Caco-2 (cell line): ENCODE measurements around the gene GSS. TPM values are rescaled to one million over a fixed set of nuclear protein-coding genes. Genes with fewer than 3 reads are reported as not detected.

Source experiments
- BruUV-seq: library from RNA; stranded (reverse); fragments of 400-500 nt; replicated peaks from 2 replicates; lab custom pipeline; 2021; lab: Mats Ljungman, UMichigan
- CTCF ChIA-PET: fragments of 300-600 bp; sonication (Branson Sonifier 250); formaldehyde crosslinking; loops from one replicate; lab custom pipeline; 2022; ENCODE audit warnings: antibody characterized with exemption; lab: Charles Lee
- POLR2A ChIA-PET: fragments of 300-600 bp; sonication (Branson Sonifier 250); formaldehyde crosslinking; loops from one replicate; lab custom pipeline; 2022; ENCODE audit warnings: antibody characterized with exemption; lab: Charles Lee
- DNase-seq, 2 experiments: peaks; one replicate each; pipeline versions ENCODE4 v3.0.0 to v3.0.0-alpha.2; 2020 to 2022
- H3K27me3 ChIP-seq: replicated peaks from 2 replicates; pipeline ENCODE4 v1.6.0; 2011; ENCODE audit warnings: low read length; ENCODE audit not compliant: control insufficient read depth, insufficient read depth
- H3K36me3 ChIP-seq: 2 replicates; pipeline ENCODE4 v1.5.1; 2011; ENCODE audit warnings: low read length; ENCODE audit not compliant: control insufficient read depth, insufficient read depth
- H3K4me1 ChIP-seq: fragments of 250-450 bp; sonication (Bioruptor Pico); 2 replicates; pipeline ENCODE4 v1.5.1; 2020; ENCODE audit warnings: mild to moderate bottlenecking
- H3K4me3 ChIP-seq: 2 replicates; pipeline ENCODE4 v1.5.1; 2011; ENCODE audit warnings: low read depth, mild to moderate bottlenecking, control low read depth, low read length
- H3K9me3 ChIP-seq: fragments of 250-450 bp; sonication (Bioruptor Pico); 2 replicates; pipeline ENCODE4 v1.5.1; 2020; ENCODE audit warnings: mild to moderate bottlenecking, moderate library complexity
- H3K27ac Mint-ChIP-seq: one replicate; pipeline ENCODE4 v1.8.0; 2022; ENCODE audit warnings: mixed read lengths; ENCODE audit not compliant: unreplicated experiment
- H3K27me3 Mint-ChIP-seq: one replicate; pipeline ENCODE4 v1.8.0; 2022; ENCODE audit warnings: mixed read lengths; ENCODE audit not compliant: insufficient read depth, unreplicated experiment
- H3K36me3 Mint-ChIP-seq: one replicate; pipeline ENCODE4 v1.8.0; 2022; ENCODE audit warnings: mild to moderate bottlenecking, mixed read lengths; ENCODE audit not compliant: insufficient read depth, unreplicated experiment
- H3K4me1 Mint-ChIP-seq: one replicate; pipeline ENCODE4 v1.8.0; 2022; ENCODE audit warnings: low read depth, mixed read lengths; ENCODE audit not compliant: unreplicated experiment
- H3K4me3 Mint-ChIP-seq: one replicate; pipeline ENCODE4 v1.8.0; 2022; ENCODE audit warnings: mild to moderate bottlenecking, moderate library complexity, mixed read lengths; ENCODE audit not compliant: unreplicated experiment
- H3K9me3 Mint-ChIP-seq: one replicate; pipeline ENCODE4 v1.8.0; 2022; ENCODE audit warnings: mixed read lengths; ENCODE audit not compliant: unreplicated experiment
- CTCF ChIP-seq, 2 experiments: fragments of 200-600 bp in 1 of 2; IDR thresholded peaks; 1 replicate in 1 of 2; 2 replicates in 1 of 2; pipeline versions ENCODE4 v1.5.1 to v1.8.0; 2011 to 2022; ENCODE audit warnings: antibody characterized with exemption in 1 of 2, control low read depth in 1 of 2, inconsistent platforms in 1 of 2, low read depth in 1 of 2, low read length in 1 of 2, mild to moderate bottlenecking in 1 of 2, moderate library complexity in 1 of 2; ENCODE audit not compliant: insufficient read depth in 1 of 2, severe bottlenecking in 1 of 2, unreplicated experiment in 1 of 2
- intact Hi-C: fragments of 100-400 bp; cut with micrococcal nuclease; formaldehyde crosslinking; loops from one replicate; pipeline ENCODE4 v1.10.0; 2022; ENCODE audit not compliant: unreplicated experiment
- total RNA-seq: library from RNA; stranded (reverse); gene quantifications from 2 replicates; pipeline ENCODE4 v1.2.3, GENCODE V29; 2022

GSS gene
- total RNA-seq, 1 experiment from 2014 or later, result 138 TPM

DNA sequence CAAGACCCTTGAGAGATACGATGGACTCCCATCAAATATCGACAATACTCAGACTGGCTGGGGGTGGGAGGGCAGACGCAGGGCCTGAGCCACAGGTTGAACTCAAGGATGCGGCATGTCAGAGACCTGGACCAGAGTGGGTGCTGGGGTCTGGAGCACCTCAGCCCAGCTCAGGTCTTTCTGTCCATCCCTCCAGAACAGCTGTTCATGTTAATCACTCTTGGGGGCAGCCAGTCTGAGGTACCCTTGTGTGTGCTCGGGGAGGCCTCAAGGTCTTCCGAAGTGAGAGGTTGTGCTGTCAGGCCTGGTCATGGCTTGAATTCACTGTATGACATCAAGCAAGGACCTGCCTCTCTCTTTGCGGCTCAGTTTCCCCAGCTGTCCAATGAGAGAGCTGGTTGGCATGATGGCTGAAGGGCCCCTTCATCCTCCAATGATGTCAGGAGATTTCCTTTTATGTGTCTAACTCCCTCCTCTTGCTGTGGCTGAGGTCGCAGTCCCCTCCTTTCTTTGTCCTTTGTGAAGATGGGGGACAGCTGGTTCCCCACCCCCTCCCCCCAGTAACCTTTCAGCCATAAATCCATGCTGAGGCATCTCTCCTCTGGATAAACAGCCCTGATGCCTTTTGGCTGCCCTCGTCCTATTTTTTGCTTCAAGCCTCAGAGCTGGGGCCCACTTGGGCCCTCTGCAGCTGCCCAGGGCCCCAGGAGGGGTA is 15.4 kb upstream of the GSS start:
- H3K4me1 Mint-ChIP-seq, result no peaks in the 10 kb centered on the region
- no peaks in the 10 kb centered on the region for H3K36me3 ChIP-seq
- H3K9me3 ChIP-seq, result no peaks in the 10 kb centered on the region
- DNase-seq, result no peak
- no peaks in the 10 kb centered on the region for H3K4me1 ChIP-seq
- H3K9me3 Mint-ChIP-seq, result no peaks in the 10 kb centered on the region
- H3K27me3 Mint-ChIP-seq, result peaks cover 2% of the 10 kb centered on the region
- H3K4me3 ChIP-seq, result no peak overlapping the region
- POLR2A ChIA-PET, result no interaction called here
- H3K27me3 ChIP-seq, result no peaks in the 10 kb centered on the region
- H3K4me3 Mint-ChIP-seq, result no peak overlapping the region
- H3K36me3 Mint-ChIP-seq, result no peaks in the 10 kb centered on the region
- no peak for TF ChIP-seq CTCF (IDR thresholded peaks at IDR 0.05; ENCODE audit: insufficient read depth in 1 of 2, low read depth in 1 of 2, low read length in 1 of 2, severe bottlenecking in 1 of 2, unreplicated experiment in 1 of 2)
- no peak overlapping the region for H3K27ac Mint-ChIP-seq
- CTCF ChIA-PET, result interaction anchor here (1.2 to 2.2 kb wide), 3 partner anchors 15 to 97 kb away, joined by 4 to 10 read pairs (median 8); partner anchors contain the start of genes ACSS2, GSS and MYH7B
- no TSS peak for BruUV-seq
- intact Hi-C loops, result no loop called here

GRCh38 chr20:34970193-34970840 is 14.7 kb upstream of the GSS start:
- no peak for DNase-seq
- Histone ChIP-seq H3K36me3 (no peaks in the 10 kb centered on the region), H3K4me3 (no peak overlapping the region), H3K4me1 (no peaks in the 10 kb centered on the region), H3K9me3 (no peaks in the 10 kb centered on the region), H3K27me3 (no peaks in the 10 kb centered on the region)
- H3K27ac Mint-ChIP-seq, result no peak overlapping the region
- H3K4me3 Mint-ChIP-seq, result no peak overlapping the region
- no TSS peak for BruUV-seq
- no peaks in the 10 kb centered on the region for H3K9me3 Mint-ChIP-seq
- H3K4me1 Mint-ChIP-seq, result no peaks in the 10 kb centered on the region
- no peaks in the 10 kb centered on the region for H3K36me3 Mint-ChIP-seq
- peaks cover 2% of the 10 kb centered on the region for H3K27me3 Mint-ChIP-seq
- ChIA-PET CTCF (interaction anchor here (1.6 to 2.2 kb wide), 2 partner anchors 15 to 94 kb away, joined by 8 to 10 read pairs; partner anchors contain the start of genes ACSS2, GSS and MYH7B), POLR2A (no interaction called here)
- TF ChIP-seq CTCF (IDR thresholded peaks at IDR 0.05; ENCODE audit: insufficient read depth in 1 of 2, low read depth in 1 of 2, low read length in 1 of 2, severe bottlenecking in 1 of 2, unreplicated experiment in 1 of 2), result no peak
- intact Hi-C loops, result no loop called here

GRCh38 chr20:34968042-34968775 is 12.6 kb upstream of the GSS start:
- no peak overlapping the region for H3K27ac Mint-ChIP-seq
- BruUV-seq, result no TSS peak
- no peak for TF ChIP-seq CTCF (IDR thresholded peaks at IDR 0.05; ENCODE audit: insufficient read depth in 1 of 2, low read depth in 1 of 2, low read length in 1 of 2, severe bottlenecking in 1 of 2, unreplicated experiment in 1 of 2)

More at GRCh38 chr20:34968042-34968775, 12.6 kb upstream of the GSS start:
- ChIA-PET POLR2A (interaction anchor here (1.3 kb wide), 1 partner anchor 12 kb away, joined by 3 read pairs; the partner anchor contains the start of genes GSS and MYH7B), CTCF (interaction anchor here (0.6 to 2.2 kb wide), 2 partner anchors 12 to 93 kb away, joined by 3 to 8 read pairs; partner anchors contain the start of genes GSS and MYH7B)
- no peaks in the 10 kb centered on the region for H3K9me3 ChIP-seq
- no peaks in the 10 kb centered on the region for H3K36me3 ChIP-seq
- no peaks in the 10 kb centered on the region for H3K4me1 ChIP-seq
- Mint-ChIP-seq H3K36me3 (no peaks in the 10 kb centered on the region), H3K27me3 (no peaks in the 10 kb centered on the region), H3K4me1 (no peaks in the 10 kb centered on the region), H3K4me3 (no peak overlapping the region), H3K9me3 (no peaks in the 10 kb centered on the region)
- H3K4me3 ChIP-seq, result no peak overlapping the region
- intact Hi-C loops, result no loop called here
- DNase-seq, result peak in 1 of 2 experiments; percentile 37
- H3K27me3 ChIP-seq, result no peaks in the 10 kb centered on the region
